Ishikawa (cell line): Measurements from ENCODE around the gene MROH8.

Source experiments
- CEBPB ChIP-seq: IDR thresholded peaks from 2 replicates; pipeline ENCODE4 v1.6.1; 2012
- CREB1 ChIP-seq: IDR thresholded peaks from 2 replicates; pipeline ENCODE4 v1.6.1; 2012; ENCODE audit warnings: low read depth
- EGR1 ChIP-seq: IDR thresholded peaks from 2 replicates; pipeline ENCODE4 v1.6.1; 2012
- EP300 ChIP-seq: IDR thresholded peaks from 2 replicates; pipeline ENCODE4 v1.6.1; 2012; ENCODE audit warnings: borderline replicate concordance
- FOXM1 ChIP-seq: IDR thresholded peaks from 2 replicates; pipeline ENCODE4 v1.6.1; 2012; ENCODE audit warnings: low read depth, borderline replicate concordance
- RAD21 ChIP-seq: IDR thresholded peaks from 2 replicates; pipeline ENCODE4 v1.6.1; 2012; ENCODE audit warnings: low read depth
- TAF1 ChIP-seq: IDR thresholded peaks from 2 replicates; pipeline ENCODE4 v1.6.1; 2012; ENCODE audit warnings: low read depth, mild to moderate bottlenecking
- TCF12 ChIP-seq: IDR thresholded peaks from 2 replicates; pipeline ENCODE4 v1.6.1; 2012; ENCODE audit warnings: low read depth
- TEAD4 ChIP-seq: IDR thresholded peaks from 2 replicates; pipeline ENCODE4 v1.6.1; 2012
- YY1 ChIP-seq: IDR thresholded peaks from 2 replicates; pipeline ENCODE4 v1.6.1; 2012; ENCODE audit warnings: low read depth
- ZBTB7A ChIP-seq: IDR thresholded peaks from 2 replicates; pipeline ENCODE4 v1.6.1; 2012; ENCODE audit warnings: low read depth
- TF ChIP-seq, protein P1 (sequence below): IDR thresholded peaks from 2 replicates; pipeline ENCODE4 v1.6.1; 2012; ENCODE audit warnings: low read depth, mild to moderate bottlenecking
- TF ChIP-seq, protein P2 (sequence below): IDR thresholded peaks from 2 replicates; pipeline ENCODE4 v1.6.1; 2012
- TF ChIP-seq, protein P3 (sequence below): IDR thresholded peaks from 2 replicates; pipeline ENCODE4 v1.6.1; 2012

- TF ChIP-seq EP300 (no peak), RAD21 (no peak), EGR1 (no peak), YY1 (no peak), CEBPB (no peak), TCF12 (no peak), ZBTB7A (no peak), CREB1 (no peak), TAF1 (no peak), FOXM1 (no peak), TEAD4 (no peak)
- TF ChIP-seq, protein P1, sequence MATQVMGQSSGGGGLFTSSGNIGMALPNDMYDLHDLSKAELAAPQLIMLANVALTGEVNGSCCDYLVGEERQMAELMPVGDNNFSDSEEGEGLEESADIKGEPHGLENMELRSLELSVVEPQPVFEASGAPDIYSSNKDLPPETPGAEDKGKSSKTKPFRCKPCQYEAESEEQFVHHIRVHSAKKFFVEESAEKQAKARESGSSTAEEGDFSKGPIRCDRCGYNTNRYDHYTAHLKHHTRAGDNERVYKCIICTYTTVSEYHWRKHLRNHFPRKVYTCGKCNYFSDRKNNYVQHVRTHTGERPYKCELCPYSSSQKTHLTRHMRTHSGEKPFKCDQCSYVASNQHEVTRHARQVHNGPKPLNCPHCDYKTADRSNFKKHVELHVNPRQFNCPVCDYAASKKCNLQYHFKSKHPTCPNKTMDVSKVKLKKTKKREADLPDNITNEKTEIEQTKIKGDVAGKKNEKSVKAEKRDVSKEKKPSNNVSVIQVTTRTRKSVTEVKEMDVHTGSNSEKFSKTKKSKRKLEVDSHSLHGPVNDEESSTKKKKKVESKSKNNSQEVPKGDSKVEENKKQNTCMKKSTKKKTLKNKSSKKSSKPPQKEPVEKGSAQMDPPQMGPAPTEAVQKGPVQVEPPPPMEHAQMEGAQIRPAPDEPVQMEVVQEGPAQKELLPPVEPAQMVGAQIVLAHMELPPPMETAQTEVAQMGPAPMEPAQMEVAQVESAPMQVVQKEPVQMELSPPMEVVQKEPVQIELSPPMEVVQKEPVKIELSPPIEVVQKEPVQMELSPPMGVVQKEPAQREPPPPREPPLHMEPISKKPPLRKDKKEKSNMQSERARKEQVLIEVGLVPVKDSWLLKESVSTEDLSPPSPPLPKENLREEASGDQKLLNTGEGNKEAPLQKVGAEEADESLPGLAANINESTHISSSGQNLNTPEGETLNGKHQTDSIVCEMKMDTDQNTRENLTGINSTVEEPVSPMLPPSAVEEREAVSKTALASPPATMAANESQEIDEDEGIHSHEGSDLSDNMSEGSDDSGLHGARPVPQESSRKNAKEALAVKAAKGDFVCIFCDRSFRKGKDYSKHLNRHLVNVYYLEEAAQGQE: no peak
- TF ChIP-seq, protein P2, sequence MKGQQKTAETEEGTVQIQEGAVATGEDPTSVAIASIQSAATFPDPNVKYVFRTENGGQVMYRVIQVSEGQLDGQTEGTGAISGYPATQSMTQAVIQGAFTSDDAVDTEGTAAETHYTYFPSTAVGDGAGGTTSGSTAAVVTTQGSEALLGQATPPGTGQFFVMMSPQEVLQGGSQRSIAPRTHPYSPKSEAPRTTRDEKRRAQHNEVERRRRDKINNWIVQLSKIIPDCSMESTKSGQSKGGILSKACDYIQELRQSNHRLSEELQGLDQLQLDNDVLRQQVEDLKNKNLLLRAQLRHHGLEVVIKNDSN: no peak
- TF ChIP-seq, protein P3, sequence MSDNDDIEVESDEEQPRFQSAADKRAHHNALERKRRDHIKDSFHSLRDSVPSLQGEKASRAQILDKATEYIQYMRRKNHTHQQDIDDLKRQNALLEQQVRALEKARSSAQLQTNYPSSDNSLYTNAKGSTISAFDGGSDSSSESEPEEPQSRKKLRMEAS: no peak
Measured at GRCh38 chr20:37200376-37200775, 21.0 kb upstream of the MROH8 start.
